ENCODE measurements around the gene IFIT2. TPM values are rescaled to one million over a fixed set of nuclear protein-coding genes. Genes with fewer than 3 reads are reported as not detected.

IFIT2 gene
- total RNA-seq, 4 donors from 2014 or later: 3.3 to 10.9 (median 4.7) TPM

DNA sequence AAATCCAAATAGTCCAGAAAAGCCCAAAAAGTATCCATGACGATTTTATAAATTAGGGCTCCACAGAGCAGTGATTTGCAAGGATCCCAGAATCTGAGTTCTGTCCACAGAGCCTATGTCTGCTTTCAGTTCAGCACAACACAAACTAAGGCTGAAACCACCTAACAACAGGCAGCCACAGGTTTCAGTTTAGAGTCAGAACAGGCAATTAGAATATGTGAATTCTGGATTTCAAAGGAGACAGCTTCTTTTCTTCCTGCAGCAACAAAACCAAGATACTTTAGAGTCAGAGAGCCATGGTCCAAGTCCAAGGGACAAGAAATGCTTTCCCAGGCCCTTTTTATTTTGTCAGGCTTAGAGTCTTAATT is 49.5 kb downstream of the IFIT2 start:
- no peak for DNase-seq
- Histone ChIP-seq H3K27ac (peak overlapping the region; percentile 1 to 83 (median 72)), H3K36me3 (no peaks in the 10 kb centered on the region), H3K4me3 (no peak overlapping the region), H3K27me3 (no peaks in the 10 kb centered on the region), H3K9me3 (no peaks in the 10 kb centered on the region), H3K4me1 (peaks cover 0 to 20% (median 7%) of the 10 kb centered on the region in 4 donors)
- TF ChIP-seq, protein P1, sequence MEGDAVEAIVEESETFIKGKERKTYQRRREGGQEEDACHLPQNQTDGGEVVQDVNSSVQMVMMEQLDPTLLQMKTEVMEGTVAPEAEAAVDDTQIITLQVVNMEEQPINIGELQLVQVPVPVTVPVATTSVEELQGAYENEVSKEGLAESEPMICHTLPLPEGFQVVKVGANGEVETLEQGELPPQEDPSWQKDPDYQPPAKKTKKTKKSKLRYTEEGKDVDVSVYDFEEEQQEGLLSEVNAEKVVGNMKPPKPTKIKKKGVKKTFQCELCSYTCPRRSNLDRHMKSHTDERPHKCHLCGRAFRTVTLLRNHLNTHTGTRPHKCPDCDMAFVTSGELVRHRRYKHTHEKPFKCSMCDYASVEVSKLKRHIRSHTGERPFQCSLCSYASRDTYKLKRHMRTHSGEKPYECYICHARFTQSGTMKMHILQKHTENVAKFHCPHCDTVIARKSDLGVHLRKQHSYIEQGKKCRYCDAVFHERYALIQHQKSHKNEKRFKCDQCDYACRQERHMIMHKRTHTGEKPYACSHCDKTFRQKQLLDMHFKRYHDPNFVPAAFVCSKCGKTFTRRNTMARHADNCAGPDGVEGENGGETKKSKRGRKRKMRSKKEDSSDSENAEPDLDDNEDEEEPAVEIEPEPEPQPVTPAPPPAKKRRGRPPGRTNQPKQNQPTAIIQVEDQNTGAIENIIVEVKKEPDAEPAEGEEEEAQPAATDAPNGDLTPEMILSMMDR (IDR thresholded peaks at IDR 0.05): no peak
- TF ChIP-seq POLR2A (IDR thresholded peaks at IDR 0.05): no peak

DNA sequence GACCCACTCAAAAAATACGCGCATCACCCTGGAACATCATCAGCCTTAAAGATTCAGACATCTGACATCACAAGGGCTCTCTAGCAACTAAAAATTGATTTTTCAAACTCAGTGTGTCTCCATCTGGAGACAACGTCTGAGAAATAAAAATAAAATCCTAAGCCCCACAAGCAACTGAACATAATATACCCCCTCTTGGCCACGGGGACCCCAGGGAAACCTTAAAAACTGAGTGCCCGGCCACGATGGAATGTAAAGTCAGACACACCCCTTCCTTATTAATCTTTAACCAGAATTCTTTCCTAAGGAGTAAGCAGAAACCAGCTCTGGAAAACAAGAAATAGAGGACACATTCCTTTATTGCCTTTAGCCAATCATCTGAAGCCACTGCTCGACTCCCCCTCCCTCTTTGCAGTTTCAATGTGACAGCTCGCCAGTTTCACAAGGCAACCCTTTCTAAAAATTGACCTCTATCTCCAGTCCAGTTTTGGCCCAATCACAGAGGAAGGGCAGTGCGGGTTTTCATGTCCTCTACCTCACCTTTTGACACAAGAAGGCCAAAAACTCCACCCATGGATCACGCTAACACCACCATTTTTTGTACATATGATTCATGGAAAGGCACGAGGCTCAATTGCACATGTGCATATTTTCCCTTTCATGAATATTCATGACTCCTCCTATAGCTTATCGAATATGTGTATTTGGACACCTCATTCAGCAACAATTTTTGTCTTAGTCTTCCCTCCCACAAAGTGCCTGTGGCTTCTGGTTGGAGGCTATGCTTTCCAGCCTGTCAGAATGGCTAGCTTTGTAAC is 50.1 kb downstream of the IFIT2 start:
- TF ChIP-seq, protein P1 (IDR thresholded peaks at IDR 0.05): no peak
- no peak for TF ChIP-seq POLR2A (IDR thresholded peaks at IDR 0.05)
- Histone ChIP-seq H3K27ac (peak overlapping the region; percentile 1 to 83 (median 72)), H3K27me3 (no peaks in the 10 kb centered on the region), H3K4me3 (no peak overlapping the region), H3K4me1 (peaks cover 0 to 14% (median 7%) of the 10 kb centered on the region in 4 donors), H3K36me3 (no peaks in the 10 kb centered on the region), H3K9me3 (no peaks in the 10 kb centered on the region)
- DNase-seq: peak in 1 of 3 donors; percentile 58

DNA sequence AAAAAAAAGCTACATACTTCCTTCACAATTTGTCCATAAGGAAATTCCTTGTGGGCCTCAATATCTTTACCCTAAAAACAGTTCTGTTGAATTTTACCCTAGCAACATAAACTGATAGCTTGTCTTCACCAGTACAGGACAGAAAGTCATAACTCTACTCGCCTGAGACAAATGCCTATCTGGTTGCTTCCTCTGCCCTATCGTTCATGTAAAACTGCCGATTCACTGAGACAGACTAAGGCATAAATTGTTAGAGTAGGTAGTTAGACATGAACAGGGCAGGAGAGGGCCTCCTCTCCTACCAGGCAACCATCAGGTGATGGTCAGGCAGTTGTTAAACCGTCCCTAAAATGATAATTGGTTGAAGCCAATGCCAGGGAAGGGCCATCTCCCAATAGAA is 51.0 kb downstream of the IFIT2 start:
- H3K4me1 ChIP-seq: peaks cover 0 to 14% (median 7%) of the 10 kb centered on the region in 4 donors
- no peaks in the 10 kb centered on the region for H3K27me3 ChIP-seq
- no peak overlapping the region for H3K4me3 ChIP-seq
- no peak for DNase-seq
- H3K36me3 ChIP-seq: no peaks in the 10 kb centered on the region
- H3K9me3 ChIP-seq: no peaks in the 10 kb centered on the region
- H3K27ac ChIP-seq: no peak overlapping the region
- TF ChIP-seq, protein P1 (IDR thresholded peaks at IDR 0.05): no peak
- TF ChIP-seq POLR2A (IDR thresholded peaks at IDR 0.05): no peak

DNA sequence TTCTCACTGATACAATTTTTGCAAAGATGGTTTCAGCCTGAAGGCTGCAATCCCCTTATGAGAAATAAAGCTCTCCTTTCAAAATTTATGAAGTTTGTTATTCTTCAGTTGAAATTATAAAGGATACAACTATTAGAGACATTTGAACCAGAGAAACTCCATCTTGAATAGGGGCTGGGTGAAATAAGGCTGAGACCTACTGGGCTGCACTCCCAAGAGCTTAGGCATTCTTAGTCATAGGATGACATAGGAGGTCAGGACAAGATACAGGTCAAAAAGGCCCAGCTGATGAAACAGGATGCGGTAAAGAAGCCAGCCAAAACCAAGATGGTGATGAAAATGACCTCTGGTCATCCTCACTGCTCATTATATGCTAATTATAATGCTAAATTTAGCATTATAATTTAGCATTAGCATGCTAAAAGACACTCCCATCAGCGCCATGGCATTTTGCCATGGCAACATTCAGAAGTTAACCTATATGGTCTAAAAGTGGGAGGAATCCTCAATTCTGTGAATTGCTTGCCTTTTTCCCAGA is 53.6 kb downstream of the IFIT2 start:
- Histone ChIP-seq H3K36me3 (no peaks in the 10 kb centered on the region), H3K27ac (no peak overlapping the region), H3K27me3 (no peaks in the 10 kb centered on the region), H3K9me3 (no peaks in the 10 kb centered on the region), H3K4me1 (peaks cover 0 to 11% (median 7%) of the 10 kb centered on the region in 4 donors), H3K4me3 (no peak overlapping the region)
- no peak for DNase-seq
- TF ChIP-seq, protein P1 (IDR thresholded peaks at IDR 0.05): no peak
- TF ChIP-seq POLR2A (IDR thresholded peaks at IDR 0.05): no peak

DNA sequence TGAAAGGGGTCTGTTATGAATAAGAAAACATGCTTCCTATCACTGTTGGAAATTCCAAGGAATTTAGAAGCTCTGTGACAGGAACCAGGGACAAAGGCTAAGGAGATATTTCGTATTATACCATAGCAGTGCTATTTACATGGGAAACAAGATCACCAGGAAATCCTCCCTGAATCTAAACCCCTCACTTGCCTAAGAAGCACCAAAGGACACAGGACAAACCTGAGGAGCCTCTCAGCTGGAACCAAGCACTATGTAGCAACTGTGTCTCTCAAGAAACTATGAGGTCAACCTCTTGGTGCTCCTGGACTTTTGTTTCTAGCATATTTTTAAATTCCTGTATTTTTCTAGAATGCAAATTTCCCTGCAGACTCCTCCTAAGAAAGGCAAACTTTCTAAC is 55.2 kb downstream of the IFIT2 start:
- no peaks in the 10 kb centered on the region for H3K27me3 ChIP-seq
- H3K4me1 ChIP-seq: no peaks in the 10 kb centered on the region
- H3K9me3 ChIP-seq: no peaks in the 10 kb centered on the region
- H3K4me3 ChIP-seq: no peak overlapping the region
- H3K36me3 ChIP-seq: no peaks in the 10 kb centered on the region
- no peak overlapping the region for H3K27ac ChIP-seq
- no peak for DNase-seq
- TF ChIP-seq POLR2A (IDR thresholded peaks at IDR 0.05): no peak
- TF ChIP-seq, protein P1 (IDR thresholded peaks at IDR 0.05): no peak
